HCT116 (cell line): ENCODE results near the gene GPD2. TPM values are rescaled to one million over a fixed set of nuclear protein-coding genes. Genes with fewer than 3 reads are reported as not detected.

Experiments used
- ATAC-seq: fragments of 200-7000 bp; cut with Tn5 transposase; 2 replicates; pipeline ENCODE4 v1.9.1; 2020; ENCODE audit warnings: mild to moderate bottlenecking, moderate library complexity
- BruUV-seq: library from RNA; stranded (reverse); fragments of 400-500 nt; replicated peaks from 2 replicates; lab custom pipeline; 2021; lab: Mats Ljungman, UMichigan
- CTCF ChIA-PET: fragments of 300-600 bp; sonication (Branson Sonifier 250); formaldehyde crosslinking; loops from one replicate; lab custom pipeline; 2021; ENCODE audit warnings: antibody characterized with exemption; lab: Charles Lee
- POLR2A ChIA-PET: fragments of 300-600, 350-600 bp; sonication (Branson Sonifier 250); formaldehyde crosslinking; loops from one replicate; lab custom pipeline; 2021; ENCODE audit warnings: antibody characterized with exemption; lab: Charles Lee
- RAD21 ChIA-PET, 2 experiments: fragments of 300-600 bp; sonication (Branson Sonifier 250); formaldehyde crosslinking; loops; one replicate each; lab custom pipeline; 2023; ENCODE audit warnings: low total read pairs in 2 of 2; ENCODE audit not compliant: uncharacterized antibody in 2 of 2, unreplicated experiment in 2 of 2, low non-redundant PET in 1 of 2; lab: Charles Lee
- DNase-seq: peaks from one replicate; pipeline ENCODE4 v3.0.0-alpha.2; 2010; ENCODE audit warnings: low read depth, low spot score
- H2AFZ ChIP-seq: fragments of 200-600 bp; shearing (Covaris generic), sonication (generic); 2 replicates; pipeline ENCODE4 v1.6.1; 2017; ENCODE audit warnings: low read depth, mixed run types, mixed read lengths, antibody characterized with exemption, low read length; ENCODE audit not compliant: poor library complexity, severe bottlenecking
- H3K27ac ChIP-seq: 2 replicates; pipeline ENCODE4 v1.5.1; 2012; ENCODE audit warnings: low read depth, low read length
- H3K27me3 ChIP-seq: fragments of 200-600 bp; sonication (generic); 2 replicates; pipeline ENCODE4 v1.6.1; 2016; ENCODE audit warnings: mixed run types, low read length, mixed read lengths; ENCODE audit not compliant: insufficient read depth
- H3K36me3 ChIP-seq, 2 experiments: fragments of 200-500 bp in 1 of 2; fragments of 200-600 bp in 1 of 2; sonication (Bioruptor generic) in 1 of 2; sonication (generic) in 1 of 2; 2 replicates each; pipeline versions ENCODE4 v1.5.1 to v1.6.1; 2014 to 2016; ENCODE audit warnings: low read length in 2 of 2, inconsistent platforms in 1 of 2, mixed read lengths in 1 of 2, mixed run types in 1 of 2; ENCODE audit not compliant: insufficient read depth in 2 of 2, control insufficient read depth in 1 of 2
- H3K4me1 ChIP-seq, 2 experiments: fragments of 200-600 bp in 1 of 2; sonication (generic) in 1 of 2; 2 replicates each; pipeline versions ENCODE4 v1.5.1 to v1.6.1; 2012 to 2017; ENCODE audit warnings: low read length in 2 of 2, inconsistent platforms in 1 of 2, mild to moderate bottlenecking in 1 of 2, mixed read lengths in 1 of 2, mixed run types in 1 of 2, moderate library complexity in 1 of 2; ENCODE audit not compliant: insufficient read depth in 2 of 2, control insufficient read depth in 1 of 2
- H3K4me2 ChIP-seq: fragments of 200-600 bp; sonication (generic); 2 replicates; pipeline ENCODE4 v1.6.1; 2017; ENCODE audit warnings: mixed run types, low read length, mixed read lengths
- H3K4me3 ChIP-seq, 2 experiments: fragments of 200-600 bp in 1 of 2; sonication (generic) in 1 of 2; replicated peaks in 1 of 2; 2 replicates each; pipeline ENCODE4 v1.5.1; 2011 to 2016; ENCODE audit warnings: low read length in 2 of 2, control low read depth in 1 of 2, low read depth in 1 of 2, mild to moderate bottlenecking in 1 of 2, mixed read lengths in 1 of 2, mixed run types in 1 of 2
- H3K79me2 ChIP-seq: fragments of 200-600 bp; sonication (generic); 2 replicates; pipeline ENCODE4 v1.6.1; 2017; ENCODE audit warnings: mild to moderate bottlenecking, mixed run types, low read length, moderate library complexity, mixed read lengths; ENCODE audit not compliant: insufficient read depth
- H3K9ac ChIP-seq: fragments of 200-600 bp; sonication (generic); 2 replicates; pipeline ENCODE4 v1.6.1; 2016; ENCODE audit warnings: low read length, mixed read lengths
- H3K9me2 ChIP-seq: fragments of 200-600 bp; sonication (generic), shearing (Covaris generic); 2 replicates; pipeline ENCODE4 v1.6.1; 2017; ENCODE audit warnings: mixed run types, mild to moderate bottlenecking, moderate library complexity; ENCODE audit not compliant: insufficient read depth
- H3K9me3 ChIP-seq, 2 experiments: fragments of 200-500 bp in 1 of 2; fragments of 200-600 bp in 1 of 2; sonication (Bioruptor generic) in 1 of 2; sonication (generic) in 1 of 2; 2 replicates each; pipeline ENCODE4 v1.6.1; 2014 to 2017; ENCODE audit warnings: low read length in 2 of 2, mixed read lengths in 2 of 2, inconsistent platforms in 1 of 2, low read depth in 1 of 2, mild to moderate bottlenecking in 1 of 2, mixed run types in 1 of 2, moderate library complexity in 1 of 2; ENCODE audit not compliant: control insufficient read depth in 1 of 2, insufficient read depth in 1 of 2
- H4K20me1 ChIP-seq: fragments of 200-600 bp; sonication (generic), shearing (Covaris generic); 2 replicates; pipeline ENCODE4 v1.6.1; 2017; ENCODE audit warnings: mixed run types, mild to moderate bottlenecking, moderate library complexity; ENCODE audit not compliant: insufficient read depth
- CEBPB ChIP-seq: IDR thresholded peaks from 2 replicates; pipeline ENCODE4 v1.6.1; 2012; ENCODE audit warnings: low read depth
- EGR1 ChIP-seq: IDR thresholded peaks from 2 replicates; pipeline ENCODE4 v1.6.1; 2012; ENCODE audit warnings: low read depth
- ELF1 ChIP-seq: IDR thresholded peaks from 2 replicates; pipeline ENCODE4 v1.6.1; 2012; ENCODE audit warnings: low read depth, borderline replicate concordance
- EZH2phosphoT487 ChIP-seq: fragments of 200-600 bp; IDR thresholded peaks from 2 replicates; pipeline ENCODE4 v1.6.1; 2018; ENCODE audit warnings: antibody characterized with exemption, borderline replicate concordance
- JUND ChIP-seq: IDR thresholded peaks from 2 replicates; pipeline ENCODE4 v1.6.1; 2012
- POLR2A ChIP-seq: IDR thresholded peaks from 2 replicates; pipeline ENCODE4 v1.7.0; 2011; ENCODE audit warnings: borderline replicate concordance; ENCODE audit not compliant: insufficient read depth, insufficient read length; ENCODE audit errors: extremely low read depth
- POLR2AphosphoS5 ChIP-seq: IDR thresholded peaks from 2 replicates; pipeline ENCODE4 v1.6.1; 2011; ENCODE audit warnings: mild to moderate bottlenecking, low read depth, low read length, moderate library complexity
- RAD21 ChIP-seq: IDR thresholded peaks from 2 replicates; pipeline ENCODE4 v1.6.1; 2012; ENCODE audit warnings: low read depth, mild to moderate bottlenecking
- REST ChIP-seq: IDR thresholded peaks from 2 replicates; pipeline ENCODE4 v1.6.1; 2012; ENCODE audit warnings: low read depth
- SIN3A ChIP-seq: IDR thresholded peaks from 2 replicates; pipeline ENCODE4 v1.6.1; 2012; ENCODE audit warnings: low read depth
- SP1 ChIP-seq: IDR thresholded peaks from 2 replicates; pipeline ENCODE4 v1.6.1; 2012; ENCODE audit warnings: low read depth
- SRF ChIP-seq: IDR thresholded peaks from 2 replicates; pipeline ENCODE4 v1.6.1; 2012; ENCODE audit warnings: low read depth
- YY1 ChIP-seq: IDR thresholded peaks from 2 replicates; pipeline ENCODE4 v1.6.1; 2011; ENCODE audit warnings: low read length, low read depth, moderate library complexity, mild to moderate bottlenecking; ENCODE audit not compliant: insufficient replicate concordance; ENCODE audit errors: extremely low read depth
- ZFX ChIP-seq: fragments of 450-650 bp; IDR thresholded peaks from 2 replicates; pipeline ENCODE4 v1.6.1; 2017
- intact Hi-C: fragments of 100-400 bp; cut with micrococcal nuclease; formaldehyde crosslinking; loops from 2 replicates; pipeline ENCODE4 v1.10.0; 2022
- total RNA-seq: library from RNA; stranded (reverse); gene quantifications from one replicate; pipeline ENCODE4 v1.2.1, GENCODE V29; 2021; ENCODE audit not compliant: unreplicated experiment
- TF ChIP-seq, protein P1 (sequence below): IDR thresholded peaks from 2 replicates; pipeline ENCODE4 v1.6.1; 2012
- TF ChIP-seq, protein P2 (sequence below): IDR thresholded peaks from 2 replicates; pipeline ENCODE4 v1.6.1; 2012
- TF ChIP-seq, protein P3 (sequence below), 3 experiments: fragments of 200-600 bp in 1 of 3; sonication (generic) in 1 of 3; IDR thresholded peaks in 2 of 3; conservative IDR thresholded peaks in 1 of 3; 2 replicates each; pipeline ENCODE4 v1.5.1; 2012 to 2017; ENCODE audit warnings: low read depth in 2 of 3, low read length in 2 of 3, antibody characterized with exemption in 1 of 3, borderline replicate concordance in 1 of 3, control low read depth in 1 of 3, mild to moderate bottlenecking in 1 of 3, mixed read lengths in 1 of 3, mixed run types in 1 of 3, moderate library complexity in 1 of 3; ENCODE audit not compliant: insufficient read depth in 1 of 3

GPD2 gene
- total RNA-seq, 1 experiment from 2014 or later = 80.7 TPM

- TF ChIP-seq EZH2phosphoT487 (no peak), CEBPB (no peak), POLR2A (no peak), JUND (no peak), RAD21 (no peak)
- TF ChIP-seq, all 23 proteins: peak for 0
Observed at GRCh38 chr2:156563994-156564753, 128.0 kb downstream of the GPD2 start (continued).

- ChIA-PET POLR2A (no interaction called here), RAD21 (no interaction called here), CTCF (no interaction called here)
- no peaks in the 10 kb centered on the region for H3K27me3 ChIP-seq
- no peaks in the 10 kb centered on the region for H3K79me2 ChIP-seq
- H3K9me2 ChIP-seq = no peaks in the 10 kb centered on the region
- no peak for ATAC-seq
- H3K9ac ChIP-seq = no peak overlapping the region
- H3K4me3 ChIP-seq = no peak overlapping the region
- no TSS peak for BruUV-seq
- H3K4me2 ChIP-seq = no peak overlapping the region
- no peaks in the 10 kb centered on the region for H3K9me3 ChIP-seq
- no peaks in the 10 kb centered on the region for H4K20me1 ChIP-seq
- DNase-seq = no peak
- H2AFZ ChIP-seq = no peak overlapping the region
- intact Hi-C loops = no loop called here
- H3K4me1 ChIP-seq = peaks cover 0 to 11% of the 10 kb centered on the region in 2 experiments; a peak in 2 of 4 replicates
- H3K36me3 ChIP-seq = no peaks in the 10 kb centered on the region; a peak in 1 of 4 replicates
- no peak overlapping the region for H3K27ac ChIP-seq
- TF ChIP-seq RAD21 = no peak
- TF ChIP-seq, protein P1, sequence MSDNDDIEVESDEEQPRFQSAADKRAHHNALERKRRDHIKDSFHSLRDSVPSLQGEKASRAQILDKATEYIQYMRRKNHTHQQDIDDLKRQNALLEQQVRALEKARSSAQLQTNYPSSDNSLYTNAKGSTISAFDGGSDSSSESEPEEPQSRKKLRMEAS = no peak
- TF ChIP-seq SP1 = no peak
- no peak for TF ChIP-seq ZFX
- TF ChIP-seq EGR1 = no peak
- no peak for TF ChIP-seq SRF
- TF ChIP-seq POLR2AphosphoS5 = no peak
- TF ChIP-seq SIN3A = no peak
- TF ChIP-seq REST = no peak
- TF ChIP-seq, protein P2, sequence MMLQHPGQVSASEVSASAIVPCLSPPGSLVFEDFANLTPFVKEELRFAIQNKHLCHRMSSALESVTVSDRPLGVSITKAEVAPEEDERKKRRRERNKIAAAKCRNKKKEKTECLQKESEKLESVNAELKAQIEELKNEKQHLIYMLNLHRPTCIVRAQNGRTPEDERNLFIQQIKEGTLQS = no peak
- TF ChIP-seq YY1 = no peak
- no peak for TF ChIP-seq CEBPB
- TF ChIP-seq, protein P3, sequence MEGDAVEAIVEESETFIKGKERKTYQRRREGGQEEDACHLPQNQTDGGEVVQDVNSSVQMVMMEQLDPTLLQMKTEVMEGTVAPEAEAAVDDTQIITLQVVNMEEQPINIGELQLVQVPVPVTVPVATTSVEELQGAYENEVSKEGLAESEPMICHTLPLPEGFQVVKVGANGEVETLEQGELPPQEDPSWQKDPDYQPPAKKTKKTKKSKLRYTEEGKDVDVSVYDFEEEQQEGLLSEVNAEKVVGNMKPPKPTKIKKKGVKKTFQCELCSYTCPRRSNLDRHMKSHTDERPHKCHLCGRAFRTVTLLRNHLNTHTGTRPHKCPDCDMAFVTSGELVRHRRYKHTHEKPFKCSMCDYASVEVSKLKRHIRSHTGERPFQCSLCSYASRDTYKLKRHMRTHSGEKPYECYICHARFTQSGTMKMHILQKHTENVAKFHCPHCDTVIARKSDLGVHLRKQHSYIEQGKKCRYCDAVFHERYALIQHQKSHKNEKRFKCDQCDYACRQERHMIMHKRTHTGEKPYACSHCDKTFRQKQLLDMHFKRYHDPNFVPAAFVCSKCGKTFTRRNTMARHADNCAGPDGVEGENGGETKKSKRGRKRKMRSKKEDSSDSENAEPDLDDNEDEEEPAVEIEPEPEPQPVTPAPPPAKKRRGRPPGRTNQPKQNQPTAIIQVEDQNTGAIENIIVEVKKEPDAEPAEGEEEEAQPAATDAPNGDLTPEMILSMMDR (IDR thresholded peaks at IDR 0.05 in 2 of 3, conservative IDR thresholded peaks at IDR 0.05 in 1 of 3; ENCODE audit: borderline replicate concordance in 1 of 3, insufficient read depth in 1 of 3, low read depth in 2 of 3, low read length in 2 of 3) = no peak
- TF ChIP-seq ELF1 = no peak
- no peak for TF ChIP-seq EZH2phosphoT487
Observed at GRCh38 chr2:156565066-156565710, 129.0 kb downstream of the GPD2 start.
